ENCODE data around the gene OR2AG2.
A peak's percentile ranks its signal among the peaks of the same experiment; 100 is the strongest.
"Not testable (repeated sequence)": the region's sequence is repeated elsewhere in the genome, so short reads cannot be mapped to it uniquely, and the experiment has no call there.

Gene OR2AG2

GRCh38 chr11:6771926-6772893 is at the start of gene OR2AG2:
OR2AG2 (minus strand) TSS chr11:6771976; CDS start chr11:6768957, 3,019 bp downstream.
- peak in 1 of 2 donors; percentile 28 for ATAC-seq

- no peak for ATAC-seq
Measured at GRCh38 chr11:6818967-6819366, 47.2 kb upstream of the OR2AG2 start.

- ATAC-seq: no peak
Measured at GRCh38 chr11:6817694-6818093, 45.9 kb upstream of the OR2AG2 start.

- no peak for ATAC-seq
Measured at GRCh38 chr11:6813656-6814055, 41.9 kb upstream of the OR2AG2 start.

- peak; percentile 55 to 66 for ATAC-seq
Measured at GRCh38 chr11:6812390-6813005, 40.7 kb upstream of the OR2AG2 start.

GRCh38 chr11:6801075-6801474 is 29.3 kb upstream of the OR2AG2 start:
- not testable (repeated sequence) for ATAC-seq

GRCh38 chr11:6799402-6799801 is 27.6 kb upstream of the OR2AG2 start, which contains the start of gene OR6A2:
OR6A2 (minus strand) TSS chr11:6799689; CDS start chr11:6795708, 3,981 bp downstream.
- no peak for ATAC-seq

- ATAC-seq: no peak
Measured at GRCh38 chr11:6794639-6795038, 22.9 kb upstream of the OR2AG2 start.

- no peak for ATAC-seq
Measured at GRCh38 chr11:6790546-6790945, 18.8 kb upstream of the OR2AG2 start.

- ATAC-seq: no peak
Measured at GRCh38 chr11:6782720-6783119, 10.9 kb upstream of the OR2AG2 start, which contains the start of gene OR2AG1. OR2AG1 (plus strand) TSS chr11:6783020; CDS start chr11:6785038, 2,018 bp downstream.

- ATAC-seq: no peak
Measured at GRCh38 chr11:6780829-6781228, 9.1 kb upstream of the OR2AG2 start.

GRCh38 chr11:6778518-6778917 is 6.7 kb upstream of the OR2AG2 start:
- ATAC-seq: no peak

- peak; percentile 76 to 81 for ATAC-seq
Measured at GRCh38 chr11:6757373-6757967, 14.3 kb downstream of the OR2AG2 start.

GRCh38 chr11:6755953-6756347 is 15.8 kb downstream of the OR2AG2 start:
- no peak for ATAC-seq

GRCh38 chr11:6755303-6755952 is 16.3 kb downstream of the OR2AG2 start:
- ATAC-seq: peak; percentile 50 to 54

- no peak for ATAC-seq
Measured at GRCh38 chr11:6747097-6747668, 24.6 kb downstream of the OR2AG2 start.

- peak; percentile 23 to 44 for ATAC-seq
Measured at GRCh38 chr11:6746626-6747025, 25.1 kb downstream of the OR2AG2 start.

GRCh38 chr11:6746086-6746618 is 25.6 kb downstream of the OR2AG2 start:
- ATAC-seq: peak; percentile 74 to 77

- ATAC-seq: no peak
Measured at GRCh38 chr11:6745465-6746015, 26.2 kb downstream of the OR2AG2 start.

GRCh38 chr11:6745018-6745417 is 26.8 kb downstream of the OR2AG2 start:
- ATAC-seq: no peak

- ATAC-seq: no peak
Measured at GRCh38 chr11:6742260-6742659, 29.5 kb downstream of the OR2AG2 start.

- ATAC-seq: no peak
Measured at GRCh38 chr11:6738590-6738989, 33.2 kb downstream of the OR2AG2 start.
